D721Med (cell line): ENCODE measurements around the gene MAGEB1.

ENCODE experiments used
- DNase-seq: peaks from one replicate; pipeline ENCODE4 v3.0.0; 2011; ENCODE audit warnings: low spot score; ENCODE audit not compliant: insufficient read length
- FAIRE-seq: peaks from 2 replicates; lab custom pipeline; 2011; peaks lifted over from hg19 to GRCh38; lab: Jason Lieb, UNC
- CTCF ChIP-seq: IDR thresholded peaks from 2 replicates; pipeline ENCODE4 v1.5.1; 2012; ENCODE audit warnings: mild to moderate bottlenecking, control low read depth; ENCODE audit not compliant: insufficient read depth; ENCODE audit errors: missing control alignments

MAGEB1 gene

GRCh38 chrX:30283456-30284200 lies 36.7 kb downstream of the MAGEB1 start:
- FAIRE-seq = no peak
- no peak for DNase-seq
- no peak for TF ChIP-seq CTCF

GRCh38 chrX:30296408-30297254 lies 49.7 kb downstream of the MAGEB1 start:
- TF ChIP-seq CTCF = no peak
- no peak for DNase-seq
- FAIRE-seq = no peak

GRCh38 chrX:30301208-30301607 lies 54.3 kb downstream of the MAGEB1 start:
- no peak for DNase-seq
- no peak for TF ChIP-seq CTCF
- no peak for FAIRE-seq
